Esophagus squamous epithelium (tissue), 4 donors: ENCODE measurements around the gene PABPN1.

Experiments used
- CTCF ChIP-seq, 6 experiments: fragments of 450-650 bp in 4 of 6; fragments of 200-600 bp in 2 of 6; sonication (generic) in 2 of 6; IDR thresholded peaks; one replicate each; pipeline ENCODE4 v1.5.1; 2016 to 2019; ENCODE audit warnings: antibody characterized with exemption in 6 of 6, mild to moderate bottlenecking in 4 of 6, moderate library complexity in 4 of 6
- POLR2A ChIP-seq, 4 donors: fragments of 450-650 bp; IDR thresholded peaks; one replicate each; pipeline ENCODE4 v1.6.1; 2017; ENCODE audit warnings: antibody characterized with exemption in 4 of 4, mild to moderate bottlenecking in 4 of 4, moderate library complexity in 3 of 4

- TF ChIP-seq CTCF (IDR thresholded peaks at IDR 0.05): no peak
- TF ChIP-seq POLR2A (IDR thresholded peaks at IDR 0.05): no peak
These were observed 603 bp downstream of the PABPN1 start for GRCh38 chr14:23321572-23322547.
